ENCODE results near the gene SSBP3.

DNA sequence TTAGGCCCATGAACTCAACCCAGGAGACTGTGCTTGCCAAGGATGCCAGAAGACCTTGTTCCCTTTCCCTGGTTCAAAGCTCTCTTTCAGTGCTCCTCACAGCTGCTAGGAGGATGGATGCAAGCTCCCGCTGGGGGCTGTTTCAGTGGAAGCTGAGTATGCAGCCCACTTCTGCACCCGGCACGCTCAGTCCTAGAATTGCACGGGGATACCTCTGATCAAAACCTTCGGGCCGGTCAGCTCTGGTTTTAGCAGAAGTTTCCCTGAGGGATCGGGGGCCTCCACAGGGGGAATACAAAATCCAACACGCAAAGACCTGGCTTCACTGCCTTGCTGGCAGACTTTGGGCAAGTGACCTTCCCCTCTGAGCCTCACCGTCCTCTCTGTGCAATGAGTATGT is 4.2 kb upstream of the SSBP3 start:
- TF ChIP-seq, protein P1, sequence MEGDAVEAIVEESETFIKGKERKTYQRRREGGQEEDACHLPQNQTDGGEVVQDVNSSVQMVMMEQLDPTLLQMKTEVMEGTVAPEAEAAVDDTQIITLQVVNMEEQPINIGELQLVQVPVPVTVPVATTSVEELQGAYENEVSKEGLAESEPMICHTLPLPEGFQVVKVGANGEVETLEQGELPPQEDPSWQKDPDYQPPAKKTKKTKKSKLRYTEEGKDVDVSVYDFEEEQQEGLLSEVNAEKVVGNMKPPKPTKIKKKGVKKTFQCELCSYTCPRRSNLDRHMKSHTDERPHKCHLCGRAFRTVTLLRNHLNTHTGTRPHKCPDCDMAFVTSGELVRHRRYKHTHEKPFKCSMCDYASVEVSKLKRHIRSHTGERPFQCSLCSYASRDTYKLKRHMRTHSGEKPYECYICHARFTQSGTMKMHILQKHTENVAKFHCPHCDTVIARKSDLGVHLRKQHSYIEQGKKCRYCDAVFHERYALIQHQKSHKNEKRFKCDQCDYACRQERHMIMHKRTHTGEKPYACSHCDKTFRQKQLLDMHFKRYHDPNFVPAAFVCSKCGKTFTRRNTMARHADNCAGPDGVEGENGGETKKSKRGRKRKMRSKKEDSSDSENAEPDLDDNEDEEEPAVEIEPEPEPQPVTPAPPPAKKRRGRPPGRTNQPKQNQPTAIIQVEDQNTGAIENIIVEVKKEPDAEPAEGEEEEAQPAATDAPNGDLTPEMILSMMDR (IDR thresholded peaks at IDR 0.05): no peak
- TF ChIP-seq YY1 (IDR thresholded peaks at IDR 0.05; ENCODE audit: low read depth) (no peak), TEAD4 (IDR thresholded peaks at IDR 0.05; ENCODE audit: borderline replicate concordance, insufficient read depth) (no peak), NFIC (IDR thresholded peaks at IDR 0.05; ENCODE audit: borderline replicate concordance) (no peak), MXI1 (IDR thresholded peaks at IDR 0.05; ENCODE audit: low read depth, low read length) (no peak), GABPA (IDR thresholded peaks at IDR 0.05; ENCODE audit: low read depth) (no peak)
